22Rv1 (cell line): ENCODE measurements around the gene JCHAIN.
"Not testable (repeated sequence)": the region's sequence is repeated elsewhere in the genome, so short reads cannot be mapped to it uniquely, and the experiment has no call there.

ENCODE experiments used
- H3K27ac ChIP-seq: fragments of 450-650 bp; 2 replicates; pipeline ENCODE4 v1.5.1; 2017
- CTCF ChIP-seq: fragments of 450-650 bp; IDR thresholded peaks from 2 replicates; pipeline ENCODE4 v1.5.1; 2017; ENCODE audit warnings: mild to moderate bottlenecking
- ZFX ChIP-seq: fragments of 450-650 bp; IDR thresholded peaks from 2 replicates; pipeline ENCODE4 v1.6.1; 2017; ENCODE audit warnings: antibody characterized with exemption, borderline replicate concordance

JCHAIN gene

GRCh38 chr4:70674731-70675130 is 8.4 kb upstream of the JCHAIN start:
- TF ChIP-seq ZFX, result no peak
- no peak for TF ChIP-seq CTCF
- no peak overlapping the region for H3K27ac ChIP-seq

- TF ChIP-seq CTCF (no peak), ZFX (no peak)
- no peak overlapping the region for H3K27ac ChIP-seq
Measured at GRCh38 chr4:70674191-70674590, 7.9 kb upstream of the JCHAIN start.

GRCh38 chr4:70671091-70671490 is 4.8 kb upstream of the JCHAIN start:
- no peak overlapping the region for H3K27ac ChIP-seq
- TF ChIP-seq ZFX, result no peak
- no peak for TF ChIP-seq CTCF

GRCh38 chr4:70670332-70671014 is 4.2 kb upstream of the JCHAIN start:
- no peak overlapping the region for H3K27ac ChIP-seq
- TF ChIP-seq CTCF (no peak), ZFX (no peak)

GRCh38 chr4:70667740-70668535 is 1.6 kb upstream of the JCHAIN start:
- TF ChIP-seq CTCF (no peak), ZFX (no peak)
- H3K27ac ChIP-seq, result no peak overlapping the region

GRCh38 chr4:70661309-70661922 is 4.9 kb downstream of the JCHAIN start:
- not testable (repeated sequence) for H3K27ac ChIP-seq

GRCh38 chr4:70660106-70660505 is 6.2 kb downstream of the JCHAIN start:
- TF ChIP-seq CTCF, result no peak
- TF ChIP-seq ZFX, result no peak
- H3K27ac ChIP-seq, result no peak overlapping the region
